GM21737 (cell line): Measurements from ENCODE around the gene TUBGCP3.
"Not testable (repeated sequence)": the region's sequence is repeated elsewhere in the genome, so short reads cannot be mapped to it uniquely, and the experiment has no call there.

ENCODE experiments used
- ATAC-seq: cut with Tn5 transposase; IDR thresholded peaks from one replicate; pipeline ENCODE4 v1.9.1; 2021; ENCODE audit warnings: mild to moderate bottlenecking, moderate library complexity; ENCODE audit not compliant: unreplicated experiment

The TUBGCP3 gene

GRCh38 chr13:112532837-112533745, 54.9 kb downstream of the TUBGCP3 start:
- no peak for ATAC-seq

GRCh38 chr13:112531263-112531794, 56.6 kb downstream of the TUBGCP3 start:
- no peak for ATAC-seq

GRCh38 chr13:112530861-112531260, 57.1 kb downstream of the TUBGCP3 start:
- no peak for ATAC-seq

- no peak for ATAC-seq
These were observed 58.7 kb downstream of the TUBGCP3 start for GRCh38 chr13:112529216-112529615.

GRCh38 chr13:112526146-112526853, 61.7 kb downstream of the TUBGCP3 start:
- no peak for ATAC-seq

GRCh38 chr13:112525356-112525945, 62.5 kb downstream of the TUBGCP3 start:
- no peak for ATAC-seq

- ATAC-seq = no peak
These were observed 65.4 kb downstream of the TUBGCP3 start for GRCh38 chr13:112522578-112522977.

- ATAC-seq = no peak
These were observed 66.8 kb downstream of the TUBGCP3 start for GRCh38 chr13:112521073-112521685.

- ATAC-seq = no peak
These were observed 68.4 kb downstream of the TUBGCP3 start for GRCh38 chr13:112519517-112520060.

- no peak for ATAC-seq
These were observed 71.7 kb downstream of the TUBGCP3 start for GRCh38 chr13:112516218-112516617.

- ATAC-seq = no peak
These were observed 74.2 kb downstream of the TUBGCP3 start for GRCh38 chr13:112513761-112514160.

- no peak for ATAC-seq
These were observed 76.8 kb downstream of the TUBGCP3 start for GRCh38 chr13:112510987-112511685.

- ATAC-seq = no peak
These were observed 77.8 kb downstream of the TUBGCP3 start for GRCh38 chr13:112510002-112510780.

- ATAC-seq = no peak
These were observed 78.8 kb downstream of the TUBGCP3 start for GRCh38 chr13:112509190-112509589.

GRCh38 chr13:112506046-112506445, 81.9 kb downstream of the TUBGCP3 start:
- no peak for ATAC-seq

- ATAC-seq = no peak
These were observed 91.8 kb downstream of the TUBGCP3 start for GRCh38 chr13:112496166-112496565.

- no peak for ATAC-seq
These were observed 92.5 kb downstream of the TUBGCP3 start for GRCh38 chr13:112495465-112495864.

- ATAC-seq = no peak
These were observed 98.8 kb downstream of the TUBGCP3 start for GRCh38 chr13:112489199-112489598.

- ATAC-seq = not testable (repeated sequence)
These were observed 99.5 kb downstream of the TUBGCP3 start for GRCh38 chr13:112488343-112489050.
